AG09319 (cell line): ENCODE data around the gene MAP3K20.

Experiments
- DNase-seq: peaks from one replicate; pipeline ENCODE4 v3.0.0-alpha.2; 2010; ENCODE audit warnings: low read depth; ENCODE audit errors: extremely low read depth
- CTCF ChIP-seq: IDR thresholded peaks from 2 replicates; pipeline ENCODE4 v1.5.1; 2011; ENCODE audit warnings: low read depth, mild to moderate bottlenecking, inconsistent platforms, low read length, moderate library complexity

Gene MAP3K20

DNA sequence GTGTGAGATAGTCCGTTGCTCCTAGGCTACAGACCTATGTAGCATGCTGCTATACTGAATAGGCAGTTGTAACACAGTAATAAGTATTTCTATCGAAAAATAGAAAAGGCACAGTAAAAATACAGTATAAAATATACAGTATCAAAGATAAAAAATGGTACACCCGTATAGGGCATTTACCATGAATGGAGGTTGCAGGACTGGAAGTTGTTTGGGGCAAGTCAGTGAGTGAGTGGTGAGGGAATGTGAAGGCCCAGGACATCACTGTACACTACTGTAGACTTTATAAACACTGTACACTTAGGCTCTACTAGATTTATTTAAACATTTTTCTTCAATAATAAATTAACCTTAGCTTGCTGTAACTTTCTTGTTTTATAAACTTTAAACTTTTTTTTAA is 3.5 kb downstream of the MAP3K20 start:
- no peak for DNase-seq
- TF ChIP-seq CTCF = no peak

GRCh38 chr2:173079973-173080860 is 4.6 kb downstream of the MAP3K20 start:
- TF ChIP-seq CTCF = no peak
- peak; percentile 84 for DNase-seq

DNA sequence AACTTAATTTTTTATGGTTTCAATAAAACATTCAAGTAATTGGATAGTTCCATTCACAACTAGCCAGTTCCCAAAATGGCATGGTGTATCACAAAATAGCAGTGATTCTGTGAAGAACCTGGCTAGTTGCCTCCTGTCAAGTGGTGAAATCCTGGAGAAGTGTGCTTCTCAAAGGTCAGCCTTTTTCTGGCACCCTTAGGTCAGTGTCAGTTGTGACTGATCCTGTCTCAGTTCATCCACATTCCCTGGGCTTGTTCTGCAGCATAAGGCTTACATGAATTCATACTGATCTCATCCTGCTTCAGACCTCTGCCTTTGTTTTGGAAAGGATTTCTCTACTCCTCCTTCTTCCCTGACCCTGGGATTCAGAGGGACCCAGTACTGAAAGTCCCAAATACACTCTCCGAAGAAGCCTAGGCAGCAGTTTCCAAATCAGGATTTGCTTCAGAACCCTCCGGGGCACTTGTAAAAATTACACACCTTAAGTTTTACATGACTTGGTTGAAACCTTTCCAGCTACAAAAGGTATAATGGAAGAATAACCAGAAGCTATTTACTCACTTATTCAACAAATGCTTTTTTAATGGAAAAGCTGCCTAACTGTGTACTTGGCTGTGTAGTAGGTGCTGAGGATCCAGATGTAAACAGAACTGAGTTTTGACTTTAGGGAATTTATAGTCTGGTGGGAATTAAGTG is 11.0 kb downstream of the MAP3K20 start:
- no peak for DNase-seq
- no peak for TF ChIP-seq CTCF

- no peak for TF ChIP-seq CTCF
- no peak for DNase-seq
Observed at GRCh38 chr2:173087214-173087581, 11.6 kb downstream of the MAP3K20 start.

- no peak for DNase-seq
- TF ChIP-seq CTCF = no peak
Observed at GRCh38 chr2:173087793-173088496, 12.3 kb downstream of the MAP3K20 start.

- no peak for TF ChIP-seq CTCF
- DNase-seq = peak; percentile 37
Observed at GRCh38 chr2:173090276-173090877, 14.7 kb downstream of the MAP3K20 start.
